ENCODE results near the gene DPYSL3.

DPYSL3 gene

GRCh38 chr5:147431586-147431985 is 78.3 kb downstream of the DPYSL3 start:
- no peak overlapping the region for H3K4me3 ChIP-seq (ENCODE audit: low read depth, low read length)
- no peak for DNase-seq (ENCODE audit: low read depth)
- TF ChIP-seq, protein P1, sequence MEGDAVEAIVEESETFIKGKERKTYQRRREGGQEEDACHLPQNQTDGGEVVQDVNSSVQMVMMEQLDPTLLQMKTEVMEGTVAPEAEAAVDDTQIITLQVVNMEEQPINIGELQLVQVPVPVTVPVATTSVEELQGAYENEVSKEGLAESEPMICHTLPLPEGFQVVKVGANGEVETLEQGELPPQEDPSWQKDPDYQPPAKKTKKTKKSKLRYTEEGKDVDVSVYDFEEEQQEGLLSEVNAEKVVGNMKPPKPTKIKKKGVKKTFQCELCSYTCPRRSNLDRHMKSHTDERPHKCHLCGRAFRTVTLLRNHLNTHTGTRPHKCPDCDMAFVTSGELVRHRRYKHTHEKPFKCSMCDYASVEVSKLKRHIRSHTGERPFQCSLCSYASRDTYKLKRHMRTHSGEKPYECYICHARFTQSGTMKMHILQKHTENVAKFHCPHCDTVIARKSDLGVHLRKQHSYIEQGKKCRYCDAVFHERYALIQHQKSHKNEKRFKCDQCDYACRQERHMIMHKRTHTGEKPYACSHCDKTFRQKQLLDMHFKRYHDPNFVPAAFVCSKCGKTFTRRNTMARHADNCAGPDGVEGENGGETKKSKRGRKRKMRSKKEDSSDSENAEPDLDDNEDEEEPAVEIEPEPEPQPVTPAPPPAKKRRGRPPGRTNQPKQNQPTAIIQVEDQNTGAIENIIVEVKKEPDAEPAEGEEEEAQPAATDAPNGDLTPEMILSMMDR (conservative IDR thresholded peaks at IDR 0.05; ENCODE audit: low read depth, low read length) = no peak

DNA sequence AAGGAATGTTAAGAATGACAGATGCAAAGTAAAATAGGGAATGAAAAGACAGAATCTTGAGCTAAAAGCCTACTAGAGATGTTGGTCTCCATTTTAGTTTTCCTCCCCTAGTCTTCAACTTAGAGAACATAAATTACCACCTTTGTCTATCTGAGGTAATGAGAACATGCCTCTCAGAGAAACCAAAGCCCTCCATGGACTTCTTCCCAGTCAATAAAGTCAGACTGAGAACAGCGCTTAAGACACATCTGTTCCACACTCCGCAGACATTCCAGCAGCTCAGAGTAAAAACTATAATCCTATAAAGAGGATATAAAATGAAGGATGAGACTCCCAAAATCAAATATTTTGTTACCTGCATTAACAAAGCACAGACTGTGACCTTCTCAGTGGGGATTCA is 79.2 kb downstream of the DPYSL3 start:
- TF ChIP-seq, protein P1 (conservative IDR thresholded peaks at IDR 0.05; ENCODE audit: low read depth, low read length) = no peak
- DNase-seq (ENCODE audit: low read depth) = no peak
- no peak overlapping the region for H3K4me3 ChIP-seq (ENCODE audit: low read depth, low read length)

DNA sequence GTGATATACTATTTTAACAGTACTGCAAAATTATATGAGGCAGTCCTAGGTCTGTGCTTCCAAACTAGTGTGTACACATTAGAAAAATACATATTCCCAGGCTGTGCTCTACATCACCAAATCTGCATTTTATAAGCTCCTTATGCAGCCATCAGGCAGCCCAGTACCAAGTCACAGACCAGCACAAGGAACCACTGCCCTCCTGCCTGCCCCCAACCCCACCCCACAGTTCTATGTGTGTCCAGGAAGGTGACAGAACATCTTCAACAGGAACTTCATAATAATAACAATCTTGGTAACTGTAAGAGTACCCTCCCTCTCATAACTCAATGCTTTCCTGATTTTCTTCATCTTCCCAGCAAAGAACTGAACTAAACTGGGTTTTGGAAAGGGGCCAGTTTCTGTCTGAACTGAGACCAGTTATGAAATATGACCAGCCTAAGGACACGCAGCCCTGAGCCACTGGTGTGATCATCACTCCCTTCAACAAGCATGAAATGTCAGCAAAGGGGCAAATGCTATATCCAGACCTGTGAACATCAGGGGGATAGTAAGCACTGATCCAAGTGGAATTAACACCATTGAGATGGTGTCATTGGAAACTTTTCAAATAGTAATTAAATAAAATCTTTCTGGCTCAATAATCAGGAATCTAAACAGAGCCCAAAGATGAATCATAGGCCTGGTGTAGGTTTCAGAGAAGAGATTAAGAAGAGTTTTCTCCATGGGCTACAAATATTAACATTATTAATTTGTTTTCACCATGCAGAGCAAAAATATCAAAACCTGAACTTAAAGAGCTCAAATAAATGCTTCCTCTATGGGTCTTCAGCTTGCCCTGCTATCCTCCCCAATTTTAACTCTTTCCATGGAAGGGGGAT is 82.1 kb downstream of the DPYSL3 start:
- DNase-seq (ENCODE audit: low read depth) = peak; percentile 75
- TF ChIP-seq, protein P1 (conservative IDR thresholded peaks at IDR 0.05; ENCODE audit: low read depth, low read length) = no peak
- H3K4me3 ChIP-seq (ENCODE audit: low read depth, low read length) = no peak overlapping the region

DNA sequence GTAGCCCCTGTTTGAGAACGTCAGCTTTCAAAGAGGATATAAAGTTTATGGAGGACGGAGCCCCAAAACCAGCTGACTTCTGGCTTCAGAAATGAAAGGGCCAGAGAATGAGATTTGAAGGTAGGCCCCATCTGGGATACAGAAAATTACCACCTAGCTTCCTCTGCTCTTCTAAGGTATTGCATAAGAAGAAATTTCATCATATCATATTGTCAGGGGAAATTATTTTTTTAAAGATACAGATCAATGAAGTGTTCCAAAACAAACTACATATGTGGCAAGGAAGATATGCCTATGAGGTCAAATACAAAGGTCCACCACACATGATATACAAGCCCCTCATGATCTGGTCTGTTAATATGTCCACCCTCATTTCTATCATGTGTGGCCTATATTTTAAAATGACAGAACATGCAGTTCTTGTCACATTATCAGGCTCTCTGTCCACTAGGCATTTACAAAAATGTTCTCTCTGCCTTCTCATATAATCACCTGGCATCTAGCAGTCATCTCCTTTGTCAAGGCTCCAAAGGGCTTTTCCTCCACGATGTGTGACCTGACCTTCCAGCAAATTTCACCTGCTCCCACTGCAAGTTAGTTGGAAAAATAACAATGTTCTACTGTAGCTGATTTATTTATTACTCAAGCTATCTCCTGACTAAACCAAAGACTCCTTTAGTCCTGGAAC is 83.1 kb downstream of the DPYSL3 start:
- DNase-seq (ENCODE audit: low read depth) = no peak
- H3K4me3 ChIP-seq (ENCODE audit: low read depth, low read length) = no peak overlapping the region
- TF ChIP-seq, protein P1 (conservative IDR thresholded peaks at IDR 0.05; ENCODE audit: low read depth, low read length) = no peak

DNA sequence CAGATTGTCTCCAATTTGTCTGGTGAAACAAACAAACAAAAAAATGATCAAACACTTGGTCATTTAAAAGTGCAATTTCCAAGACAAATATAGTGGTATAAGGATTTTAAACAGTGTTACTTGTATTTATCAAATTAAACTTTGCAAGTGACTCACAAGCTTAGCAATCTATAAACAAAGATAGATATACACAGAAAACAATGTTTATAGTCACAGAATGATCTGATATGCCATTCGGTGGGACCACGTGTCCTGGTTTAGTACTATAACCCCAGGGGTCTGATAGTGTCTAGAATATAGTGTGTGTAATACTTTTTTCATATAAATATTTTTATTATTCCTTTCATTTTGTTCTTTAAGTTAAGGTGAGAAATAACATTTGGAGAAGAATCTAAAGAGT is 91.3 kb downstream of the DPYSL3 start:
- no peak overlapping the region for H3K4me3 ChIP-seq (ENCODE audit: low read depth, low read length)
- TF ChIP-seq, protein P1 (conservative IDR thresholded peaks at IDR 0.05; ENCODE audit: low read depth, low read length) = no peak
- no peak for DNase-seq (ENCODE audit: low read depth)

DNA sequence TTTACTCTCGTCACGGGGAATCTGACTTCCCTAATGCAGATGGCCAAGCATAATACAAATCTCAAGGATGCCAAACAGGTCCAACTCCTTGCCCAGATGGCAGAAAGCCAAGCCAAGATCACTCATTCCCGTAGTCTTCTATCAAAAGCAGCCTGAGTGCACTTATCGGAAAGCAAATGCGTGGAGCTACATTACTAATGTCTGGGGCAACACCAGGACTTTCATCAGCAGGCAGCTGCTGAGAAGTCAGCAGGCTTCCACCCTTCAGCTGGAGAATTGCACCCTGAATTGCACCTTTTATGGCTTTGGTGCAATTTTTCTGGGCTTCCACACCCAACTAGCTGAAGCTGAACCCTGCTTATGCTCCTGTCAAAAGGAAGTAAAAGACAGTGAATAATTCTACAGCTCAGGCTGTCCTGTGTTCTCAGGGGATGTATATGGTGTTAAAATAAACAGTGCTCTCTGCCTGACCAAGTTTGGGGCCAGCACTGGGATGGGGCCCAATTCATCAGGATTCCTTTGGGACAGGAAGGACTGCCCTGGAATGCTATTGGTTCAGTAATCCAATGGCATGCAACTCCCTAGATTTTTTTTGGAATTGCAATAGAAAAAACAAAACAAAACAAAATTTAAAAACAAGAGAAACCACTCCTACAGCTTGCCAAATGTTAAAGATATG is 92.6 kb downstream of the DPYSL3 start:
- TF ChIP-seq, protein P1 (conservative IDR thresholded peaks at IDR 0.05; ENCODE audit: low read depth, low read length) = no peak
- peak; percentile 81 for DNase-seq (ENCODE audit: low read depth)
- H3K4me3 ChIP-seq (ENCODE audit: low read depth, low read length) = no peak overlapping the region

All from choroid plexus epithelial cell (primary cell).